ENCODE results near the gene IQCH.

The IQCH gene

DNA sequence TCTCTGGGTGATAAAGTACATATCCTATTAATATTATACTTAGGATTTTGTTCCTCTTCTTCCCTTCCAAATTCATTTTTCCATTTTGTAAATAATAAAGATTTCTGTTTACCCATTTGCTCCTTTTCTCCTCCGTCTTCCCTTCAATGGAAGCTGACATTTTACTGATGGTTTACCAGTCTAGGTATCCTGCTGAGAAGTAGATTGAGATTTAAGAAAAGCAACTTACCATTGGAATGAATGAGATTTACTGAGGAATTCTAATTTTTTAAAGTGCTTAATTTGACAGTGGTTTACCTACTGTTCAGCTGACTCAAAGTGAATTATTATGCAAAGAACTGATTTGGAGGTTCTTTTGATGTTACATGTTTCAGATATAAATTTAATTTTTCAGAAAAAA is 268.7 kb downstream of the IQCH start:
- Histone ChIP-seq H3K27me3 (ENCODE audit: low read depth, low read length) (no peaks in the 10 kb centered on the region), H3K4me1 (ENCODE audit: control insufficient read depth in 1 of 2, insufficient read depth in 2 of 2, low read length in 2 of 2) (peaks cover 7 to 19% of the 10 kb centered on the region in 2 donors), H3K4me3 (ENCODE audit: low read depth in 1 of 2, low read length in 2 of 2) (no peak overlapping the region), H3K9me3 (ENCODE audit: control insufficient read depth in 1 of 2, low read length in 2 of 2) (no peaks in the 10 kb centered on the region), H3K27ac (ENCODE audit: low read length) (no peak overlapping the region), H3K36me3 (ENCODE audit: control insufficient read depth in 1 of 2, insufficient read depth in 2 of 2, low read length in 2 of 2) (peaks cover 8 to 14% of the 10 kb centered on the region in 2 donors)

GRCh38 chr15:67524235-67524634 is 269.6 kb downstream of the IQCH start:
- no peaks in the 10 kb centered on the region for H3K9me3 ChIP-seq (ENCODE audit: control insufficient read depth in 1 of 2, low read length in 2 of 2)
- H3K27ac ChIP-seq (ENCODE audit: low read length): no peak overlapping the region
- H3K27me3 ChIP-seq (ENCODE audit: low read depth, low read length): no peaks in the 10 kb centered on the region
- no peak overlapping the region for H3K4me3 ChIP-seq (ENCODE audit: low read depth in 1 of 2, low read length in 2 of 2)
- peaks cover 7 to 19% of the 10 kb centered on the region in 2 donors for H3K4me1 ChIP-seq (ENCODE audit: control insufficient read depth in 1 of 2, insufficient read depth in 2 of 2, low read length in 2 of 2)
- peaks cover 11 to 15% of the 10 kb centered on the region in 2 donors for H3K36me3 ChIP-seq (ENCODE audit: control insufficient read depth in 1 of 2, insufficient read depth in 2 of 2, low read length in 2 of 2)

DNA sequence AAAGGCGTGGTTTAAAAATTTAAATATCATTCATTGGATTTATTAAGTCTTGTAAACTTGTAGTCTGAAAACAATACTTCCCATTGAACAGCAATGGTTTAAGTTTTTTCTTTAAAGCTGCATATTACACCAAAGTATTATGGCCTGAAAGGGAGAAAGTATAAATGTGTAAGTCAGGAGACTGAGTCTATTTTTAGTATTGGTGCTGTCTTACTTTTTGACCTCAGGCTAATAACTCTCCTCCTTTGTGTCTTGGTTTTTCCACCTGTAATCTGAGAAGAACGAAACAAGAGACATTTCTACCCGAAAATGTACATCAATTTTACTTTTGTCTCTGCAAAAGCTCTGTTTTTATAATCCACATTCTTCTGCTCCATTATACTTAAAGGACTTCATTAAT is 273.9 kb downstream of the IQCH start:
- H3K27ac ChIP-seq (ENCODE audit: low read length): no peak overlapping the region
- peaks cover 8 to 11% of the 10 kb centered on the region in 2 donors for H3K36me3 ChIP-seq (ENCODE audit: control insufficient read depth in 1 of 2, insufficient read depth in 2 of 2, low read length in 2 of 2)
- no peak overlapping the region for H3K4me3 ChIP-seq (ENCODE audit: low read depth in 1 of 2, low read length in 2 of 2)
- H3K27me3 ChIP-seq (ENCODE audit: low read depth, low read length): no peaks in the 10 kb centered on the region
- H3K4me1 ChIP-seq (ENCODE audit: control insufficient read depth in 1 of 2, insufficient read depth in 2 of 2, low read length in 2 of 2): peaks cover 0 to 7% of the 10 kb centered on the region in 2 donors
- no peaks in the 10 kb centered on the region for H3K9me3 ChIP-seq (ENCODE audit: control insufficient read depth in 1 of 2, low read length in 2 of 2)

DNA sequence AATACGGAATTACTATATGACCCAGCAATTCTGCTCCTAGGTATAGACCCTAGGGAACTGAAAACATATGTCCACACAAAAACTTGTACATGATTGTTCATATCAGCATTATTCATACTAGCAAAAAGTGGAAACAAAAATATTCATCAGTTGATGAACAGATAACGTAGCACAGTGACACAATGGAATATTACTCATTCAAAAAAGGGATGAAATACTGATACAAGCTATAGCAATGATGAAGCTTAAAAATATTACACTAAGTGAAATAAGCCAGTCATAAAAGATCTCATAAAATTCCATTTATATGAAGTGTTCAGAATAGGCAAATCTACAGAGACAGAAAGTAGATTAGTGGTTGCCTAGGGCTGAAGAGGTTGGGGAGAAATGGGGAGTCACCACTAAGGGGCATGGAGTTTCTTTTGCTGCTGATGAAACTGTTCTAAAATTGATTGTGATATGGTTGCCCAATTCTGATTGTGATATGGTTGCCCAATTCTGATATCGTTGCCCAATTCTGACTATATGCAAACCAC is 276.9 kb downstream of the IQCH start:
- Histone ChIP-seq H3K4me1 (ENCODE audit: control insufficient read depth in 1 of 2, insufficient read depth in 2 of 2, low read length in 2 of 2) (no peaks in the 10 kb centered on the region), H3K27ac (ENCODE audit: low read length) (no peak overlapping the region), H3K36me3 (ENCODE audit: control insufficient read depth in 1 of 2, insufficient read depth in 2 of 2, low read length in 2 of 2) (peaks cover 8 to 11% of the 10 kb centered on the region in 2 donors), H3K27me3 (ENCODE audit: low read depth, low read length) (no peaks in the 10 kb centered on the region), H3K4me3 (ENCODE audit: low read depth in 1 of 2, low read length in 2 of 2) (no peak overlapping the region), H3K9me3 (ENCODE audit: control insufficient read depth in 1 of 2, low read length in 2 of 2) (no peaks in the 10 kb centered on the region)

GRCh38 chr15:67533873-67534272 is 279.3 kb downstream of the IQCH start:
- no peak overlapping the region for H3K4me3 ChIP-seq (ENCODE audit: low read depth in 1 of 2, low read length in 2 of 2)
- H3K27ac ChIP-seq (ENCODE audit: low read length): no peak overlapping the region
- no peaks in the 10 kb centered on the region for H3K36me3 ChIP-seq (ENCODE audit: control insufficient read depth in 1 of 2, insufficient read depth in 2 of 2, low read length in 2 of 2)
- no peaks in the 10 kb centered on the region for H3K27me3 ChIP-seq (ENCODE audit: low read depth, low read length)
- no peaks in the 10 kb centered on the region for H3K4me1 ChIP-seq (ENCODE audit: control insufficient read depth in 1 of 2, insufficient read depth in 2 of 2, low read length in 2 of 2)
- H3K9me3 ChIP-seq (ENCODE audit: control insufficient read depth in 1 of 2, low read length in 2 of 2): no peaks in the 10 kb centered on the region

GRCh38 chr15:67534360-67534759 is 279.8 kb downstream of the IQCH start:
- no peak overlapping the region for H3K27ac ChIP-seq (ENCODE audit: low read length)
- no peaks in the 10 kb centered on the region for H3K9me3 ChIP-seq (ENCODE audit: control insufficient read depth in 1 of 2, low read length in 2 of 2)
- H3K36me3 ChIP-seq (ENCODE audit: control insufficient read depth in 1 of 2, insufficient read depth in 2 of 2, low read length in 2 of 2): no peaks in the 10 kb centered on the region
- no peaks in the 10 kb centered on the region for H3K27me3 ChIP-seq (ENCODE audit: low read depth, low read length)
- no peaks in the 10 kb centered on the region for H3K4me1 ChIP-seq (ENCODE audit: control insufficient read depth in 1 of 2, insufficient read depth in 2 of 2, low read length in 2 of 2)
- H3K4me3 ChIP-seq (ENCODE audit: low read depth in 1 of 2, low read length in 2 of 2): no peak overlapping the region

GRCh38 chr15:67537771-67538170 is 283.2 kb downstream of the IQCH start:
- H3K27me3 ChIP-seq (ENCODE audit: low read depth, low read length): no peaks in the 10 kb centered on the region
- no peak overlapping the region for H3K4me3 ChIP-seq (ENCODE audit: low read depth in 1 of 2, low read length in 2 of 2)
- H3K36me3 ChIP-seq (ENCODE audit: control insufficient read depth in 1 of 2, insufficient read depth in 2 of 2, low read length in 2 of 2): no peaks in the 10 kb centered on the region
- H3K4me1 ChIP-seq (ENCODE audit: control insufficient read depth in 1 of 2, insufficient read depth in 2 of 2, low read length in 2 of 2): no peaks in the 10 kb centered on the region
- H3K27ac ChIP-seq (ENCODE audit: low read length): no peak overlapping the region
- H3K9me3 ChIP-seq (ENCODE audit: control insufficient read depth in 1 of 2, low read length in 2 of 2): no peaks in the 10 kb centered on the region

- H3K9me3 ChIP-seq (ENCODE audit: control insufficient read depth in 1 of 2, low read length in 2 of 2): no peaks in the 10 kb centered on the region
- peaks cover 12 to 21% of the 10 kb centered on the region in 2 donors for H3K4me1 ChIP-seq (ENCODE audit: control insufficient read depth in 1 of 2, insufficient read depth in 2 of 2, low read length in 2 of 2)
- H3K4me3 ChIP-seq (ENCODE audit: low read depth in 1 of 2, low read length in 2 of 2): peak within 1 kb of the TSS; percentile 78 to 100
- peaks cover 0 to 5% of the 10 kb centered on the region in 2 donors for H3K36me3 ChIP-seq (ENCODE audit: control insufficient read depth in 1 of 2, insufficient read depth in 2 of 2, low read length in 2 of 2)
- H3K27me3 ChIP-seq (ENCODE audit: low read depth, low read length): no peaks in the 10 kb centered on the region
- peak within 1 kb of the TSS; percentile 96 for H3K27ac ChIP-seq (ENCODE audit: low read length)
These were observed 288.1 kb downstream of the IQCH start, which contains the start of gene MAP2K5 for GRCh38 chr15:67542420-67543347. Gene MAP2K5 (plus strand): TSS chr15:67542703. CDS start chr15:67543336, 633 bp downstream.

- Histone ChIP-seq H3K4me1 (ENCODE audit: control insufficient read depth in 1 of 2, insufficient read depth in 2 of 2, low read length in 2 of 2) (peaks cover 12 to 26% of the 10 kb centered on the region in 2 donors), H3K9me3 (ENCODE audit: control insufficient read depth in 1 of 2, low read length in 2 of 2) (no peaks in the 10 kb centered on the region), H3K4me3 (ENCODE audit: low read depth in 1 of 2, low read length in 2 of 2) (peak overlapping the region; percentile 78 to 100), H3K27me3 (ENCODE audit: low read depth, low read length) (no peaks in the 10 kb centered on the region), H3K36me3 (ENCODE audit: control insufficient read depth in 1 of 2, insufficient read depth in 2 of 2, low read length in 2 of 2) (peaks cover 0 to 5% of the 10 kb centered on the region in 2 donors), H3K27ac (ENCODE audit: low read length) (peak overlapping the region; percentile 85)
These were observed 288.7 kb downstream of the IQCH start for GRCh38 chr15:67543348-67543718.

- no peak overlapping the region for H3K4me3 ChIP-seq (ENCODE audit: low read depth in 1 of 2, low read length in 2 of 2)
- H3K36me3 ChIP-seq (ENCODE audit: control insufficient read depth in 1 of 2, insufficient read depth in 2 of 2, low read length in 2 of 2): peaks cover 0 to 5% of the 10 kb centered on the region in 2 donors
- peaks cover 12 to 33% of the 10 kb centered on the region in 2 donors for H3K4me1 ChIP-seq (ENCODE audit: control insufficient read depth in 1 of 2, insufficient read depth in 2 of 2, low read length in 2 of 2)
- H3K27ac ChIP-seq (ENCODE audit: low read length): no peak overlapping the region
- no peaks in the 10 kb centered on the region for H3K9me3 ChIP-seq (ENCODE audit: control insufficient read depth in 1 of 2, low read length in 2 of 2)
- H3K27me3 ChIP-seq (ENCODE audit: low read depth, low read length): no peaks in the 10 kb centered on the region
These were observed 289.9 kb downstream of the IQCH start for GRCh38 chr15:67544475-67544874.

DNA sequence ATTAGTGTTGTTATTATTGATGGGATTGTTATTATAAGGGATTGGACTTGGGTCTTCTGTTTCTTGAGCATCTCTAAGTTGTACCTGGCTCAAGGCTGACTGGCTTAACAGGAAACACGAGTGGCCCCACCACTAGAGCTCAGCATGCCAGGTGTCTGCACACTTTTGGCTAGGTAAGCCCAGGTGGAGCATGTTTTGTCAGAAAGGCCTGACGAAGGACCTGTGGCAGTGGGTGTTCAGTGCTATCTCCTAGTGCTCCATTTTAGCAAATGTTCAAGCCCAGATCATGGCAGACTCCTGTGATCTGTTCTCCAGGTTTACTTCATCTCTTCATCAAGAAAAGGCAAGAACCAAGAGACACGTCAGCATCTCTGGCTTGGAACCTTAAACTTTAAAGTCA is 291.3 kb downstream of the IQCH start:
- Histone ChIP-seq H3K9me3 (ENCODE audit: control insufficient read depth in 1 of 2, low read length in 2 of 2) (no peaks in the 10 kb centered on the region), H3K27me3 (ENCODE audit: low read depth, low read length) (no peaks in the 10 kb centered on the region), H3K4me1 (ENCODE audit: control insufficient read depth in 1 of 2, insufficient read depth in 2 of 2, low read length in 2 of 2) (peaks cover 12 to 33% of the 10 kb centered on the region in 2 donors), H3K36me3 (ENCODE audit: control insufficient read depth in 1 of 2, insufficient read depth in 2 of 2, low read length in 2 of 2) (peaks cover 0 to 5% of the 10 kb centered on the region in 2 donors), H3K27ac (ENCODE audit: low read length) (no peak overlapping the region), H3K4me3 (ENCODE audit: low read depth in 1 of 2, low read length in 2 of 2) (no peak overlapping the region)
